Left lung (tissue), 10 donors: ENCODE measurements around the gene TRA2B. TPM values are rescaled to one million over a fixed set of nuclear protein-coding genes. Genes with fewer than 3 reads are reported as not detected.
"Not testable (repeated sequence)": the region's sequence is repeated elsewhere in the genome, so short reads cannot be mapped to it uniquely, and the experiment has no call there.

Experiments used
- ATAC-seq: fragments of 200-7000 bp; cut with Tn5 transposase; one replicate; pipeline ENCODE4 v1.9.1; 2020; ENCODE audit warnings: moderate library complexity
- DNase-seq, 4 donors: peaks; one replicate each; pipeline ENCODE4 v3.0.0-alpha.2; 2013 to 2020
- H3K27ac ChIP-seq, 2 donors: fragments of 200-600 bp; sonication (generic) in 1 of 2; one replicate each; pipeline versions ENCODE4 v1.5.0 to v1.8.0; 2020 to 2021
- H3K27me3 ChIP-seq, 2 donors: fragments of 200-600 bp; sonication (generic) in 1 of 2; one replicate each; pipeline versions ENCODE4 v1.5.0 to v1.8.0; 2020 to 2021
- H3K36me3 ChIP-seq, 2 donors: fragments of 200-600 bp; sonication (generic) in 1 of 2; one replicate each; pipeline versions ENCODE4 v1.5.0 to v1.8.0; 2020 to 2021
- H3K4me1 ChIP-seq, 2 donors: fragments of 200-600 bp; one replicate each; pipeline ENCODE4 v1.8.0; 2021
- H3K4me3 ChIP-seq, 2 donors: fragments of 200-600 bp; sonication (generic) in 1 of 2; one replicate each; pipeline versions ENCODE4 v1.5.0 to v1.8.0; 2020 to 2021; ENCODE audit warnings: mild to moderate bottlenecking in 1 of 2
- H3K9me3 ChIP-seq, 2 donors: fragments of 200-600 bp; sonication (generic) in 1 of 2; one replicate each; pipeline versions ENCODE4 v1.5.0 to v1.8.0; 2020 to 2021
- intact Hi-C, 2 donors: fragments of 100-400 bp; cut with DNase I; formaldehyde crosslinking; loops; one replicate each; pipeline versions ENCODE4 v1.11.2 to v1.14.2; 2022
- polyA plus RNA-seq, 6 donors: library from polyadenylated mRNA; unstranded; fragments of 120-200 nt; gene quantifications; one replicate each; pipeline ENCODE4 v1.2.1, GENCODE V29; 2013; ENCODE audit not compliant: insufficient read length in 6 of 6
- total RNA-seq, 2 donors: library from RNA; stranded (reverse); fragmentation: NEBNext Ultra II Directional; extraction: Animal tissue kit (Norgen Biotek cat#: 25700); gene quantifications; one replicate each; pipeline ENCODE4 v1.2.1, GENCODE V29; 2021
- TF ChIP-seq, protein P1 (sequence below), 2 donors: fragments of 200-600 bp; sonication (generic) in 1 of 2; IDR thresholded peaks; one replicate each; pipeline versions ENCODE4 v1.5.0 to v1.8.0; 2021; ENCODE audit warnings: antibody characterized with exemption in 2 of 2
- donor health status: DM: no; HTN: yes; CAD: no.
- donor health status: DM: no; HTN: no; CAD: no.

TRA2B gene
- total and polyA plus RNA-seq, 8 donors, result 86.0 to 300 (median 273) TPM

DNA sequence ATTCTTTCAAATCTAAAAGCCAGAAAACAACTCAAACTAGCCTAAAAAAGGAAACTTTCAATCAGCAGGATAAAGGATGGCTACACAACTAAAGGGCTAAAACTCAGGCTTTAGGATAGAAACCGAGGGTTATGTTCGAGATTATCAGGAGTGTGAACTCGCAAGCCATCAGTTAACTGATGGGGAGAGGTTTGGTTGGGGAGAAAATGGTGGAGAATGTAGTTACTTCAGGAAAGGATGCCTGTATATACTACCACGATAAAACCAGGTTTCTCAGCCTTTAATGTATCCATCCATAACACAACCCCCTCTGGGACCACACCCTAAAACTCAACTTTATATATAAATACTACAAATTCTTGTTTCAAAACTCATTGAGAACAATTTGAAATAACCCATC is 22.2 kb downstream of the TRA2B start:
- H3K9me3 ChIP-seq, result no peaks in the 10 kb centered on the region
- no peak overlapping the region for H3K4me3 ChIP-seq
- peaks cover 0 to 81% of the 10 kb centered on the region in 2 donors for H3K36me3 ChIP-seq
- intact Hi-C loops, result no loop called here
- no peaks in the 10 kb centered on the region for H3K4me1 ChIP-seq
- H3K27me3 ChIP-seq, result no peaks in the 10 kb centered on the region
- no peak for DNase-seq
- H3K27ac ChIP-seq, result no peak overlapping the region
- ATAC-seq, result no peak
- TF ChIP-seq, protein P1, sequence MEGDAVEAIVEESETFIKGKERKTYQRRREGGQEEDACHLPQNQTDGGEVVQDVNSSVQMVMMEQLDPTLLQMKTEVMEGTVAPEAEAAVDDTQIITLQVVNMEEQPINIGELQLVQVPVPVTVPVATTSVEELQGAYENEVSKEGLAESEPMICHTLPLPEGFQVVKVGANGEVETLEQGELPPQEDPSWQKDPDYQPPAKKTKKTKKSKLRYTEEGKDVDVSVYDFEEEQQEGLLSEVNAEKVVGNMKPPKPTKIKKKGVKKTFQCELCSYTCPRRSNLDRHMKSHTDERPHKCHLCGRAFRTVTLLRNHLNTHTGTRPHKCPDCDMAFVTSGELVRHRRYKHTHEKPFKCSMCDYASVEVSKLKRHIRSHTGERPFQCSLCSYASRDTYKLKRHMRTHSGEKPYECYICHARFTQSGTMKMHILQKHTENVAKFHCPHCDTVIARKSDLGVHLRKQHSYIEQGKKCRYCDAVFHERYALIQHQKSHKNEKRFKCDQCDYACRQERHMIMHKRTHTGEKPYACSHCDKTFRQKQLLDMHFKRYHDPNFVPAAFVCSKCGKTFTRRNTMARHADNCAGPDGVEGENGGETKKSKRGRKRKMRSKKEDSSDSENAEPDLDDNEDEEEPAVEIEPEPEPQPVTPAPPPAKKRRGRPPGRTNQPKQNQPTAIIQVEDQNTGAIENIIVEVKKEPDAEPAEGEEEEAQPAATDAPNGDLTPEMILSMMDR (IDR thresholded peaks at IDR 0.05), result no peak

DNA sequence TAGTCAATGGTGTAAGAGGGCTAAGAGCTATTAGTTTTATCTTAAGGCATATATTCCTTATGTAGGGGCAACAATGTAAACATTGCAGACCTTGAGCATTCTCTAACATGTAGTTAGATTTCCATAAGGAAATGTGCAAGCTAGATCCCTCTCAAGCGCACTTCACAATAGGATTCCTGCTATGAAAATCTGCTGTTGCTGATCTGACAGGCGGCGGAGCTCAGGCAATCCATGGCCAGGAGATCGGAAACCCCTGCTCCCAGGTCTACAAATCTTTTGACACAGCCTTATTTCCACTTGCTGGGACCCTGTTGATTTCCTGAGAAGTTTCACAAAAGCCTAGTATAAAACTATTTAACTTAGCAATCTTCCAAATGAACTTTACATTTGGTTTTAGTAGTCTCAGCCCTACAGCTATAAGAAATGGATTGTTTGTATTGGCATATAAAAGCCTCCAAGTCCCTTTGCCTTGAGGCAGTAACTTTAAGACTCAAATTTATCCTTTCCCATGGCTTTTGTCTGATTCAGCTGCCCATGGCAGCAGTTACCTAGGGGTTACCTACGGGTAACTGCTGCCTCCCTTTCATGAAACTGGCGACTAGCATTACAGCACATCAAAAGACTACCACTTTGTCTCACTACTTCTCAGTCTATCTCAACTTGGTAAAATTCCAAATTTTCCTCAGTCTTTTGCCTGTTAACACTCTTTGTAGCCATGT is 22.7 kb downstream of the TRA2B start:
- TF ChIP-seq, protein P1 (IDR thresholded peaks at IDR 0.05), result no peak
- H3K4me3 ChIP-seq, result no peak overlapping the region
- no peaks in the 10 kb centered on the region for H3K9me3 ChIP-seq
- no peaks in the 10 kb centered on the region for H3K27me3 ChIP-seq
- ATAC-seq (no peak), DNase-seq (no peak)
- peaks cover 0 to 75% of the 10 kb centered on the region in 2 donors for H3K36me3 ChIP-seq
- no peak overlapping the region for H3K27ac ChIP-seq
- no peaks in the 10 kb centered on the region for H3K4me1 ChIP-seq
- intact Hi-C loops, result no loop called here

DNA sequence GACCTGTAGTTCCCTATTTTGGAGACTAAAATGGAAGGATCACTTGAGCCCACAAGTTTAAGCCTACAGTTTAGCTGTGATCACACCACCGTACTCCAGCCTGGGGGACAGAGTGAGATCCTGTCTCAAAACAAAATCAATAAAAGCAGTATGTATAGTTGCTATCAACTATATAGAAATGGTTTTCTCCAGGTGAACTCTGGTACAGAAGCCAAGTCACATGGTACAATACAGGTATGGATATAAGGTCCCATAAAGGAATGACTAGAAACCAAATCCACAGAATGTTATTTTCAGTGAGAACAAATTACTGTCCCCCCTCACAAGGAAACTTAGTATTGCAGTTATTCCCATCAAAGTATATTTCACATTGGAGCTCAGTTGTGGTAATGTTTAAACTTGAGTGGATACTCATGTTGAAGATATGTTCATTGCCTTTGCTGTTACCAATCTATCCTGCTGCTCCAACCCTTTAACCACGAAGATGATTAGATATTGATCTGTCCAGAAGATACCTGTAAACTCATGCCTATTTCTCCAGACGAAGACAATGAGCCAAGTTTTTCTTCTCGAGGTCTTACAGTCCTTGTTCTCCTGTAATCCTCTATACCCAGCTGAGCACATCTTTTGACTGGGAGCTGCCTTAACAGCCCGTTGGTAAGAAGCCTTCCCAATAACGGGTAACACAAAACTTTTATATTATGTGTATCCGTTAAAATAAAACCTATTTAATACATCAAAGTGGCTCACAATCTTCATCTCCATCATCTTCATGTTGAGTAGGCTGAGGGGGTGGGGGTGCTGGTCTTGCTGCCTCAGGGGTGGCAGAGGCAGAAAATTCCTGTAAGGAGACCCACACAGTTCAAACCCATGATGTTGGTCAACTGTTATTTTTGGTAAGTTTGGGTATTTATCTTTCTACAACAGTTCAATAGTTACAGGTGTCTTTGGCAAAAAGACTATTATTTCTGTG is 24.6 kb downstream of the TRA2B start:
- Histone ChIP-seq H3K36me3 (peaks cover 0 to 57% of the 10 kb centered on the region in 2 donors), H3K9me3 (no peaks in the 10 kb centered on the region), H3K27me3 (no peaks in the 10 kb centered on the region), H3K4me3 (no peak overlapping the region), H3K27ac (no peak overlapping the region), H3K4me1 (no peaks in the 10 kb centered on the region)
- intact Hi-C loops, result no loop called here
- TF ChIP-seq, protein P1 (IDR thresholded peaks at IDR 0.05), result no peak
- ATAC-seq (peak; percentile 13), DNase-seq (no peak)

DNA sequence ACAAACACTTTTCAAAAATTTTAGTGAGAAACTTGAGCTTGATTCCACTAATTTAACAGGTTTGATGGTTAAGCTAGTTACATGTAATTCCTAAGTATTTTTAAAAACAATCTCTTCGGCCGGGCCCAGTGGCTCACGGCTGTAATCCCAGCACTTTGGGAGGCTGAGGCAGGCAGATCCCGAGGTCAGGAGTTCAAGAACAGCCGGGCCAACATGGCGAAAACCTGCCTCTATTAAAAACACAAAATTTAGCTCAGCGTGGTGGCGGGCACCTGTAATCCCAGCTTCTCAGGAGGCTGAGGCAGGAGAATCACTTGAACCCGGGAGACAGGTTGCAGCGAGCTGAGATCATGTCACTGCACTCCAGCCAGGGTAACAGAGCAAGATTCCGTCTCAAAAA is 25.3 kb downstream of the TRA2B start:
- Histone ChIP-seq H3K4me1 (no peaks in the 10 kb centered on the region), H3K27ac (no peak overlapping the region), H3K4me3 (no peak overlapping the region), H3K36me3 (peaks cover 0 to 50% of the 10 kb centered on the region in 2 donors), H3K9me3 (no peaks in the 10 kb centered on the region), H3K27me3 (no peaks in the 10 kb centered on the region)
- ATAC-seq (no peak), DNase-seq (no peak)
- intact Hi-C loops, result no loop called here
- TF ChIP-seq, protein P1 (IDR thresholded peaks at IDR 0.05), result no peak

DNA sequence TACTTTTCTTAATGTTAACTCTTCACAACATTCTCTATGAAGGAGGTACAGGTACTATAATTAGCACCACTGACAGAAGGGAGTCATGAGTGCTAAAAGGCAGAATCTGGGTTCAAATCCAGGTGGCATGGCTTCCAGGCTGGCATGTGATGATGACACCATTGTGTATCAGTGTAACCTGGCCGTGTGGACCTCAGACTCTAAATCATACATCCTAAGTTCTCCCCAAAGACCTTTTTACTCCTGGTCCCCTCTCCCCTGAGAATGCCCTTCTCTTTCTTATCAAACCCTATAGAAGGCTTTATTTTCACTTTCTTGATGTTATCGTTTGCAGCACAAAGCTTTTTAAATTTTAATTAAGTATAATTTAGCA is 26.8 kb downstream of the TRA2B start:
- peaks cover 0 to 35% of the 10 kb centered on the region in 2 donors for H3K36me3 ChIP-seq

DNA sequence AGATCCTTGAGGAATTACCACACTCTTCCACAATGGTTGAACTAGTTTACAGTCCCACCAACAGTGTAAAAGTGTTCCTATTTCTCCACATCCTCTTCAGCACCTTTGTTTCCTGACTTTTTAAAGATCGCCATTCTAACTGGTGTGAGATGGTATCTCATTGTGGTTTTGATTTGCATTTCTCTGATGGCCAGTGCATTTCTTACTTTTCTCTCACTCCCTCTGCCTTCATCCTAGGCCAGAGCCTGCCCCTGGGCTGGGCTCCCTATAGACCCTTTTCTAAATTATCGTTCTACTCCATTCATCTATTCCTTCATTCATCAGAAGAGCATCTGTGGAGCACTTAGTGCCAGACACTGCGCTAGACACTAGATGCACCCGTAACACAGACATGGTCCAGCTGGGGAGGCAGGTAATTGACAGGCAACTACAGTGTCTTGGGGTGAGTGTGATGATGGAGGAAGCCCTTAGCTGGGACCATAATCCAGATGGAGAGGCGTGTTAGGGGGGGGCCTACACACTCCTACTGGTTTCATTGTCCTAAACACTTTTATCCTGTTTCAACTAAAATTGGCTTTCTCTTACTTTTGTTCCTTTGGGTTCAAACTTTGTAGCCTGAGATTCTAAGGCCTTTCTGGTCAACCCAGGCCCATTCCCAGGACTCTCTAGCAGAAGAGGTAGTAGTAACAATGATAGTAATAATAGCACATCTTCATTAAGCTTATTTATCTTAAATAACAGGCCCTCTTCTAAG is 27.3 kb downstream of the TRA2B start:
- H3K4me3 ChIP-seq, H3K4me1 ChIP-seq, ATAC-seq, H3K27me3 ChIP-seq, DNase-seq, intact Hi-C loops, H3K27ac ChIP-seq, H3K9me3 ChIP-seq: not testable (repeated sequence)
- H3K36me3 ChIP-seq, result peaks cover 0 to 29% of the 10 kb centered on the region in 2 donors

More for the DNA sequence above, 26.8 kb downstream of the TRA2B start:
- H3K9me3 ChIP-seq, H3K27ac ChIP-seq, intact Hi-C loops, H3K27me3 ChIP-seq, DNase-seq, ATAC-seq, H3K4me1 ChIP-seq, H3K4me3 ChIP-seq: not testable (repeated sequence)

DNA sequence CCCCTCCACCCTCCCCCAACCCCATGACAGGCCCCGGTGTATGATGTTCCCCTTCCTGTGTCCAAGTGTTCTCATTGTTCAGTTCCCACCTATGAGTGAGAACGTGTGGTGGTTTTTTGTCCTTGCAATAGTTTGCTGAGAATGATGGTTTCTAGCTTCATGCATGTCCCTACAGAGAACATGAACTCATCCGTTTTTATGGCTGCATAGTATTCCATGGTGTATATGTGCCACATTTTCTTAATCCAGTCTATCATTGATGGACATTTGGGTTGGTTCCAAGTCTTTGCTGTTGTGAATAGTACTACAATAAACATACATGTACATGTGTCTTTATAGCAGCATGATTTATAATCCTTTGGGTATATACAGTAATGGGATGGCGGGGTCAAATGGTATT is 27.9 kb downstream of the TRA2B start:
- H3K4me1 ChIP-seq, H3K9me3 ChIP-seq, intact Hi-C loops, ATAC-seq, H3K4me3 ChIP-seq, H3K27me3 ChIP-seq, DNase-seq, H3K27ac ChIP-seq: not testable (repeated sequence)
- H3K36me3 ChIP-seq, result peaks cover 0 to 24% of the 10 kb centered on the region in 2 donors
